Esophagus squamous epithelium (tissue), 5 donors: ENCODE measurements around the gene ST8SIA6. TPM values are rescaled to one million over a fixed set of nuclear protein-coding genes. Genes with fewer than 3 reads are reported as not detected.
A peak's percentile ranks its signal among the peaks of the same experiment; 100 is the strongest.

ENCODE experiments used
- DNase-seq: peaks from one replicate; lab custom pipeline; 2025; lab: John Stamatoyannopoulos, UW
- H3K27ac ChIP-seq, 4 donors: fragments of 200-600 bp; sonication (generic); one replicate each; pipeline ENCODE4 v1.5.1; 2016 to 2019; ENCODE audit warnings: mild to moderate bottlenecking in 1 of 4
- H3K27me3 ChIP-seq, 4 donors: fragments of 200-600 bp; sonication (generic); 1 replicate in 3 of 4; 2 replicates in 1 of 4; pipeline versions ENCODE4 v1.5.1 to v1.6.0; 2017 to 2021; ENCODE audit warnings: antibody characterized with exemption in 1 of 4
- H3K36me3 ChIP-seq, 3 donors: fragments of 200-600 bp; sonication (generic); one replicate each; pipeline ENCODE4 v1.5.1; 2016 to 2019
- H3K4me1 ChIP-seq, 3 donors: fragments of 200-600 bp; sonication (generic); one replicate each; pipeline ENCODE4 v1.5.1; 2017 to 2019
- H3K4me3 ChIP-seq, 4 donors: fragments of 200-600 bp; sonication (generic); 1 replicate in 3 of 4; 2 replicates in 1 of 4; pipeline ENCODE4 v1.5.1; 2016 to 2019; ENCODE audit warnings: mild to moderate bottlenecking in 2 of 4, moderate library complexity in 1 of 4
- H3K9me3 ChIP-seq, 3 donors: fragments of 200-600 bp; sonication (generic); one replicate each; pipeline ENCODE4 v1.5.1; 2016 to 2019
- CTCF ChIP-seq, 6 experiments: fragments of 450-650 bp in 4 of 6; fragments of 200-600 bp in 2 of 6; sonication (generic) in 2 of 6; IDR thresholded peaks; one replicate each; pipeline ENCODE4 v1.5.1; 2016 to 2019; ENCODE audit warnings: antibody characterized with exemption in 6 of 6, mild to moderate bottlenecking in 4 of 6, moderate library complexity in 4 of 6
- POLR2A ChIP-seq, 4 donors: fragments of 450-650 bp; IDR thresholded peaks; one replicate each; pipeline ENCODE4 v1.6.1; 2017; ENCODE audit warnings: antibody characterized with exemption in 4 of 4, mild to moderate bottlenecking in 4 of 4, moderate library complexity in 3 of 4
- WGBS, 2 donors: methylation state at CpG; one replicate each; pipeline ENCODE4 v1.1.5; 2018; 5-methylcytosine and 5-hydroxymethylcytosine counted together
- intact Hi-C: fragments of 100-400 bp; cut with DNase I; formaldehyde crosslinking; loops from one replicate; pipeline ENCODE4 v1.15.0; 2022
- total RNA-seq, 4 donors: library from RNA; depleted of rRNA; stranded (reverse); fragments of >200 nt; gene quantifications; one replicate each; pipeline ENCODE4 v1.1.0, GENCODE V29; 2016
- donor health status: DM: yes; HTN: yes; CAD: no.

The ST8SIA6 gene
- total RNA-seq, 4 donors from 2014 or later, result 0.53 to 2.3 (median 1.2) TPM

GRCh38 chr10:17452060-17452841 lies 2.1 kb downstream of the ST8SIA6 start:
- WGBS, 2 donors, result 52 to 57% methylated on average over 6 of the region's 6 CpGs
- no peak overlapping the region for H3K4me3 ChIP-seq
- H3K27me3 ChIP-seq, result peaks cover 0 to 65% (median 0%) of the 10 kb centered on the region in 4 donors
- no peaks in the 10 kb centered on the region for H3K36me3 ChIP-seq
- H3K27ac ChIP-seq, result no peak overlapping the region
- peaks cover 10 to 24% (median 14%) of the 10 kb centered on the region in 3 donors for H3K4me1 ChIP-seq
- no peak for DNase-seq
- no peak for TF ChIP-seq CTCF (IDR thresholded peaks at IDR 0.05)
- no peak for TF ChIP-seq POLR2A (IDR thresholded peaks at IDR 0.05)
- peaks cover 0 to 10% (median 0%) of the 10 kb centered on the region in 3 donors for H3K9me3 ChIP-seq
- intact Hi-C loops, result no loop called here

GRCh38 chr10:17450024-17450423 lies 4.4 kb downstream of the ST8SIA6 start:
- Histone ChIP-seq H3K9me3 (peaks cover 0 to 10% (median 0%) of the 10 kb centered on the region in 3 donors), H3K27me3 (peaks cover 0 to 52% (median 0%) of the 10 kb centered on the region in 4 donors), H3K4me3 (no peak overlapping the region), H3K4me1 (peaks cover 10 to 40% (median 14%) of the 10 kb centered on the region in 3 donors), H3K27ac (no peak overlapping the region), H3K36me3 (no peaks in the 10 kb centered on the region)
- TF ChIP-seq CTCF (IDR thresholded peaks at IDR 0.05) (no peak), POLR2A (IDR thresholded peaks at IDR 0.05) (no peak)
- 87 to 100% methylated on average over 4 of the region's 4 CpGs for WGBS, 2 donors
- intact Hi-C loops, result no loop called here
- DNase-seq, result no peak

- Histone ChIP-seq H3K27me3 (peaks cover 0 to 13% (median 0%) of the 10 kb centered on the region in 4 donors), H3K27ac (no peak overlapping the region), H3K4me3 (no peak overlapping the region), H3K36me3 (no peaks in the 10 kb centered on the region), H3K9me3 (peaks cover 0 to 10% (median 0%) of the 10 kb centered on the region in 3 donors), H3K4me1 (peaks cover 0 to 32% (median 4%) of the 10 kb centered on the region in 3 donors)
- 34 to 39% methylated on average over 5 of the region's 5 CpGs for WGBS, 2 donors
- DNase-seq, result no peak
- intact Hi-C loops, result no loop called here
- TF ChIP-seq CTCF (IDR thresholded peaks at IDR 0.05) (no peak), POLR2A (IDR thresholded peaks at IDR 0.05) (no peak)
Measured at GRCh38 chr10:17445400-17445998, 8.9 kb downstream of the ST8SIA6 start.

- H3K27ac ChIP-seq, result peak overlapping the region in 1 of 4 donors; percentile 36
- intact Hi-C loops, result no loop called here
- WGBS, 2 donors, result 33% methylated on average over 2 of the region's 2 CpGs; no CpG with 5 or more reads in 1 of the 2 donors
Measured at GRCh38 chr10:17444388-17444714, 10.0 kb downstream of the ST8SIA6 start.

More at GRCh38 chr10:17444388-17444714, 10.0 kb downstream of the ST8SIA6 start:
- DNase-seq, result no peak
- Histone ChIP-seq H3K4me3 (no peak overlapping the region), H3K9me3 (peaks cover 0 to 10% (median 0%) of the 10 kb centered on the region in 3 donors), H3K4me1 (peaks cover 0 to 32% (median 4%) of the 10 kb centered on the region in 3 donors), H3K27me3 (peaks cover 0 to 11% (median 0%) of the 10 kb centered on the region in 4 donors), H3K36me3 (no peaks in the 10 kb centered on the region)
- TF ChIP-seq CTCF (IDR thresholded peaks at IDR 0.05) (no peak), POLR2A (IDR thresholded peaks at IDR 0.05) (no peak)
